Progenitor cell of endocrine pancreas (in vitro differentiated cells): ENCODE results near the gene SIDT1. TPM values are rescaled to one million over a fixed set of nuclear protein-coding genes. Genes with fewer than 3 reads are reported as not detected.

Experiments used
- DNase-seq: peaks from one replicate; pipeline ENCODE4 v3.0.0; 2021; ENCODE audit warnings: low spot score; ENCODE audit not compliant: unreplicated experiment
- H3K27ac Mint-ChIP-seq: 2 replicates; pipeline ENCODE4 v1.8.0; 2021; ENCODE audit warnings: mild to moderate bottlenecking, moderate library complexity, mixed read lengths
- H3K27me3 Mint-ChIP-seq: 2 replicates; pipeline ENCODE4 v1.8.0; 2021; ENCODE audit warnings: mixed read lengths
- H3K36me3 Mint-ChIP-seq: 2 replicates; pipeline ENCODE4 v1.8.0; 2022; ENCODE audit warnings: mixed read lengths; ENCODE audit not compliant: insufficient read depth
- H3K4me1 Mint-ChIP-seq: 2 replicates; pipeline ENCODE4 v1.8.0; 2021; ENCODE audit warnings: low read depth, mixed read lengths
- H3K4me3 Mint-ChIP-seq: 2 replicates; pipeline ENCODE4 v1.8.0; 2021; ENCODE audit warnings: low read depth, mild to moderate bottlenecking, moderate library complexity, mixed read lengths
- H3K9me3 Mint-ChIP-seq: 2 replicates; pipeline ENCODE4 v1.8.0; 2021; ENCODE audit warnings: low read depth, mixed read lengths
- total RNA-seq: library from RNA; stranded (reverse); gene quantifications from 2 replicates; pipeline ENCODE4 v1.2.1, GENCODE V29; 2021
- TF ChIP-seq, protein P1 (sequence below): fragments of 200-600 bp; sonication (generic); IDR thresholded peaks from one replicate; pipeline ENCODE4 v1.5.0; 2021; ENCODE audit warnings: antibody characterized with exemption, mild to moderate bottlenecking; ENCODE audit not compliant: unreplicated experiment

SIDT1 gene
- total RNA-seq, 1 donor from 2014 or later: not detected

- Mint-ChIP-seq H3K9me3 (no peaks in the 10 kb centered on the region), H3K4me3 (no peak overlapping the region), H3K27ac (no peak overlapping the region), H3K36me3 (no peaks in the 10 kb centered on the region), H3K27me3 (no peaks in the 10 kb centered on the region), H3K4me1 (peaks cover 16% of the 10 kb centered on the region)
- no peak for DNase-seq
- TF ChIP-seq, protein P1, sequence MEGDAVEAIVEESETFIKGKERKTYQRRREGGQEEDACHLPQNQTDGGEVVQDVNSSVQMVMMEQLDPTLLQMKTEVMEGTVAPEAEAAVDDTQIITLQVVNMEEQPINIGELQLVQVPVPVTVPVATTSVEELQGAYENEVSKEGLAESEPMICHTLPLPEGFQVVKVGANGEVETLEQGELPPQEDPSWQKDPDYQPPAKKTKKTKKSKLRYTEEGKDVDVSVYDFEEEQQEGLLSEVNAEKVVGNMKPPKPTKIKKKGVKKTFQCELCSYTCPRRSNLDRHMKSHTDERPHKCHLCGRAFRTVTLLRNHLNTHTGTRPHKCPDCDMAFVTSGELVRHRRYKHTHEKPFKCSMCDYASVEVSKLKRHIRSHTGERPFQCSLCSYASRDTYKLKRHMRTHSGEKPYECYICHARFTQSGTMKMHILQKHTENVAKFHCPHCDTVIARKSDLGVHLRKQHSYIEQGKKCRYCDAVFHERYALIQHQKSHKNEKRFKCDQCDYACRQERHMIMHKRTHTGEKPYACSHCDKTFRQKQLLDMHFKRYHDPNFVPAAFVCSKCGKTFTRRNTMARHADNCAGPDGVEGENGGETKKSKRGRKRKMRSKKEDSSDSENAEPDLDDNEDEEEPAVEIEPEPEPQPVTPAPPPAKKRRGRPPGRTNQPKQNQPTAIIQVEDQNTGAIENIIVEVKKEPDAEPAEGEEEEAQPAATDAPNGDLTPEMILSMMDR: no peak
Observed at GRCh38 chr3:113552851-113553250, 20.5 kb downstream of the SIDT1 start.

DNA sequence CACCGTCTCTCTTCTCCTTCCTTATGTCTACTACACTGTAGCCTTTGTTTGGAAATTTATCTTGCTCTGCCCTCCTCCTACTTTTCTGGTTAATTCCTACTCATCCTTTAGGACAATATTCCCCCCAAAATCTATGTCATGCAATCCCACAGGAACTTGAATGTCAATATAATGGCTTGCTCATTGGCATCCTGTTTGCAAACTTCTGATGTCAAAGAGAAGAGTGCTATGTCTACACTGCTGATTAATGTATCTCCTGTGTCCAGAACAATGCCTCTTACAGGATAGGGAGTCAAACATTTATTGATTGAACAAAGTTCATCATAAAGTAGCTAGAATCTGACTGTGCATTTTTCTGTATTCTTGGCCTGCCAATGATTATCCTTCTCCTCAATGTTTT lies 22.8 kb downstream of the SIDT1 start:
- TF ChIP-seq, protein P1: no peak
- Mint-ChIP-seq H3K36me3 (no peaks in the 10 kb centered on the region), H3K27me3 (no peaks in the 10 kb centered on the region), H3K4me3 (no peak overlapping the region), H3K4me1 (peaks cover 20% of the 10 kb centered on the region), H3K27ac (no peak overlapping the region), H3K9me3 (no peaks in the 10 kb centered on the region)
- DNase-seq: no peak

DNA sequence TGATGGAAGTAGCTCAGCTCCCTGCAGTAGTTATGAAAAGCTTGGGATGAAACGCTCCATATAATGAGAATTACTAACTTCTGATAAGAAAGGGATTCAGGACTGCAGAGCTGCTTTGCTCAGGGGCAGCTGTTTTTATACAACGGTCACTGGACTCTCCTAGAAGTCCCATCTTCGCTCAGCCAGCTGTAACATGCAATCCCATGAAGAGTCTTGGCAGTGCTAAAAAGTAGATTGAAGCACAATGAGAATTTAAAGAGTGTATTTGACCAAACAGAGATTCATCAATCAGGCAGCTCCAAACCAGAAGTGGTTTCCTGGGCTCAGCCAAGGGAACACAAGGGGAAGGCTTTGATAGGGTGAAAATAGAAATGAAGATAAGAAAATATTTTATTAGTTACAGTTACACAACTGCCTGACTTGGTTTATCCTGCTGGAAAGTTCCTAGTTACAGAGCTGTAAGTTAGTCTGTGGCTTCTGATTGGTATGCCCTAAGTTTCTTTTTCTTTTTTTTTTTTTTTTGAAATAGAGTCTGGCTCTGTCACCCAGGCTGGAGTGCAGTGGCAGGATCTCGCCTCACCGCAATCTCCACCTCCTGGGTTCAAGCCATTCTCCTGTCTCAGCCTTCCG lies 24.1 kb downstream of the SIDT1 start:
- Mint-ChIP-seq H3K27me3 (no peaks in the 10 kb centered on the region), H3K36me3 (no peaks in the 10 kb centered on the region), H3K4me1 (peaks cover 23% of the 10 kb centered on the region), H3K4me3 (no peak overlapping the region), H3K9me3 (no peaks in the 10 kb centered on the region), H3K27ac (no peak overlapping the region)
- TF ChIP-seq, protein P1: no peak
- no peak for DNase-seq

GRCh38 chr3:113556946-113557335 lies 24.6 kb downstream of the SIDT1 start:
- Mint-ChIP-seq H3K4me3 (no peak overlapping the region), H3K9me3 (no peaks in the 10 kb centered on the region), H3K36me3 (no peaks in the 10 kb centered on the region), H3K27ac (no peak overlapping the region), H3K4me1 (peaks cover 23% of the 10 kb centered on the region), H3K27me3 (no peaks in the 10 kb centered on the region)
- no peak for DNase-seq
- TF ChIP-seq, protein P1: no peak

GRCh38 chr3:113557374-113557773 lies 25.0 kb downstream of the SIDT1 start:
- H3K9me3 Mint-ChIP-seq: no peaks in the 10 kb centered on the region
- no peaks in the 10 kb centered on the region for H3K36me3 Mint-ChIP-seq
- no peak for DNase-seq
- H3K4me1 Mint-ChIP-seq: peaks cover 20% of the 10 kb centered on the region
- no peak overlapping the region for H3K27ac Mint-ChIP-seq
- no peaks in the 10 kb centered on the region for H3K27me3 Mint-ChIP-seq
- H3K4me3 Mint-ChIP-seq: no peak overlapping the region
- TF ChIP-seq, protein P1: no peak
